Measurements from ENCODE around the gene ATF5.
"Not testable (repeated sequence)": the region's sequence is repeated elsewhere in the genome, so short reads cannot be mapped to it uniquely, and the experiment has no call there.

ATF5 gene

GRCh38 chr19:49968279-49968922, 39.4 kb downstream of the ATF5 start:
- Histone ChIP-seq H3K27me3 (replicated peaks; ENCODE audit: control insufficient read depth, insufficient read depth, low read length) (no peaks in the 10 kb centered on the region), H3K4me3 (replicated peaks; ENCODE audit: low read depth, low read length) (no peak overlapping the region), H3K36me3 (ENCODE audit: control insufficient read depth, insufficient read depth, low read length) (no peaks in the 10 kb centered on the region)
- no peak for DNase-seq (ENCODE audit: extremely low read depth, insufficient read length)
- no peak for TF ChIP-seq CTCF (IDR thresholded peaks at IDR 0.05; ENCODE audit: insufficient read depth, low read length, poor library complexity, severe bottlenecking)

GRCh38 chr19:49969355-49969754, 40.4 kb downstream of the ATF5 start:
- not testable (repeated sequence) for DNase-seq (ENCODE audit: extremely low read depth, insufficient read length); H3K27me3 ChIP-seq (replicated peaks; ENCODE audit: control insufficient read depth, insufficient read depth, low read length); H3K4me3 ChIP-seq (replicated peaks; ENCODE audit: low read depth, low read length); H3K36me3 ChIP-seq (ENCODE audit: control insufficient read depth, insufficient read depth, low read length)

- TF ChIP-seq CTCF (IDR thresholded peaks at IDR 0.05; ENCODE audit: insufficient read depth, low read length, poor library complexity, severe bottlenecking): no peak
- peaks cover 3% of the 10 kb centered on the region; the same call in 1 of the 2 replicates for H3K36me3 ChIP-seq (ENCODE audit: control insufficient read depth, insufficient read depth, low read length)
- H3K4me3 ChIP-seq (replicated peaks; ENCODE audit: low read depth, low read length): no peak overlapping the region
Measured at GRCh38 chr19:49971991-49972411, 43.0 kb downstream of the ATF5 start.

GRCh38 chr19:49972841-49973240, 43.8 kb downstream of the ATF5 start:
- Histone ChIP-seq H3K36me3 (ENCODE audit: control insufficient read depth, insufficient read depth, low read length) (peaks cover 3% of the 10 kb centered on the region; the same call in 1 of the 2 replicates), H3K4me3 (replicated peaks; ENCODE audit: low read depth, low read length) (no peak overlapping the region), H3K27me3 (replicated peaks; ENCODE audit: control insufficient read depth, insufficient read depth, low read length) (no peaks in the 10 kb centered on the region)
- no peak for TF ChIP-seq CTCF (IDR thresholded peaks at IDR 0.05; ENCODE audit: insufficient read depth, low read length, poor library complexity, severe bottlenecking)
- DNase-seq (ENCODE audit: extremely low read depth, insufficient read length): no peak

More at GRCh38 chr19:49971991-49972411, 43.0 kb downstream of the ATF5 start:
- H3K27me3 ChIP-seq (replicated peaks; ENCODE audit: control insufficient read depth, insufficient read depth, low read length): no peaks in the 10 kb centered on the region
- DNase-seq (ENCODE audit: extremely low read depth, insufficient read length): no peak

- Histone ChIP-seq H3K27me3 (replicated peaks; ENCODE audit: control insufficient read depth, insufficient read depth, low read length) (no peaks in the 10 kb centered on the region), H3K4me3 (replicated peaks; ENCODE audit: low read depth, low read length) (no peak overlapping the region), H3K36me3 (ENCODE audit: control insufficient read depth, insufficient read depth, low read length) (peaks cover 3% of the 10 kb centered on the region; the same call in 1 of the 2 replicates)
- DNase-seq (ENCODE audit: extremely low read depth, insufficient read length): no peak
- no peak for TF ChIP-seq CTCF (IDR thresholded peaks at IDR 0.05; ENCODE audit: insufficient read depth, low read length, poor library complexity, severe bottlenecking)
Measured at GRCh38 chr19:49973987-49974386, 45.0 kb downstream of the ATF5 start.

GRCh38 chr19:49975051-49975450, 46.0 kb downstream of the ATF5 start:
- no peak for TF ChIP-seq CTCF (IDR thresholded peaks at IDR 0.05; ENCODE audit: insufficient read depth, low read length, poor library complexity, severe bottlenecking)
- no peak for DNase-seq (ENCODE audit: extremely low read depth, insufficient read length)
- Histone ChIP-seq H3K4me3 (replicated peaks; ENCODE audit: low read depth, low read length) (no peak overlapping the region), H3K27me3 (replicated peaks; ENCODE audit: control insufficient read depth, insufficient read depth, low read length) (no peaks in the 10 kb centered on the region), H3K36me3 (ENCODE audit: control insufficient read depth, insufficient read depth, low read length) (peaks cover 3% of the 10 kb centered on the region)

All from GM06990 (cell line).